Aorta (tissue), 5 donors: Measurements from ENCODE around the gene DIAPH3. TPM values are rescaled to one million over a fixed set of nuclear protein-coding genes. Genes with fewer than 3 reads are reported as not detected.
A peak's percentile ranks its signal among the peaks of the same experiment; 100 is the strongest.

Experiments
- ATAC-seq: fragments of 200-7000 bp; cut with Tn5 transposase; one replicate; pipeline ENCODE4 v1.9.1; 2022; ENCODE audit warnings: moderate library complexity; ENCODE audit not compliant: low FRiP score
- DNase-seq, 2 donors: peaks; one replicate each; pipeline ENCODE4 v3.0.0-alpha.2; 2020
- H3K27ac ChIP-seq, 2 donors: one replicate each; pipeline ENCODE4 v1.5.1; 2013; ENCODE audit warnings: low read length in 2 of 2, mild to moderate bottlenecking in 2 of 2, moderate library complexity in 2 of 2, control low read depth in 1 of 2, inconsistent platforms in 1 of 2, low read depth in 1 of 2
- H3K27me3 ChIP-seq, 2 donors: one replicate each; pipeline ENCODE4 v1.6.1; 2013; ENCODE audit warnings: control low read depth in 1 of 2, low read length in 1 of 2, mild to moderate bottlenecking in 1 of 2, moderate library complexity in 1 of 2; ENCODE audit not compliant: insufficient read depth in 2 of 2, control insufficient read depth in 1 of 2
- H3K36me3 ChIP-seq, 2 donors: one replicate each; pipeline ENCODE4 v1.6.1; 2013; ENCODE audit warnings: control low read depth in 1 of 2, low read length in 1 of 2, mild to moderate bottlenecking in 1 of 2; ENCODE audit not compliant: insufficient read depth in 2 of 2, control insufficient read depth in 1 of 2
- H3K4me1 ChIP-seq, 2 donors: one replicate each; pipeline ENCODE4 v1.6.1; 2013; ENCODE audit warnings: low read length in 2 of 2, control low read depth in 1 of 2, mild to moderate bottlenecking in 1 of 2, moderate library complexity in 1 of 2; ENCODE audit not compliant: insufficient read depth in 2 of 2, control insufficient read depth in 1 of 2
- H3K4me3 ChIP-seq, 2 donors: one replicate each; pipeline ENCODE4 v1.5.1; 2013; ENCODE audit warnings: low read length in 2 of 2, control low read depth in 1 of 2, mild to moderate bottlenecking in 1 of 2
- H3K9me3 ChIP-seq: one replicate; pipeline ENCODE4 v1.6.1; 2013; ENCODE audit warnings: mild to moderate bottlenecking, low read length; ENCODE audit not compliant: control insufficient read depth
- WGBS, 2 donors: extraction: QIAGEN DNeasy Blood & Tissue Kit; methylation state at CpG; one replicate each; pipeline ENCODE4 v1.1.7; 2013; 5-methylcytosine and 5-hydroxymethylcytosine counted together
- intact Hi-C, 2 donors: fragments of 100-400 bp; cut with DNase I; formaldehyde crosslinking; loops; one replicate each; pipeline versions ENCODE4 v1.14.2 to v1.15.0; 2022
- polyA plus RNA-seq, 2 donors: library from polyadenylated mRNA; stranded (reverse); fragments of 200-250 nt; gene quantifications; one replicate each; pipeline ENCODE4 v1.2.3, GENCODE V29; 2013
- total RNA-seq, 2 donors: library from RNA; stranded (reverse); fragmentation: NEBNext Ultra II Directional; extraction: Animal tissue kit (Norgen Biotek cat#: 25700); gene quantifications; one replicate each; pipeline ENCODE4 v1.2.1, GENCODE V29; 2021
- donor health status: healthy with polysubstance abuse.
- donor health status: Bipolar disorder and iron deficiency.
- donor health status: DM: no; HTN: no; CAD: no.
- donor health status: DM: no; HTN: no; CAD: no.
- donor health status: DM: yes; HTN: yes; CAD: no.

The DIAPH3 gene
- total and polyA plus RNA-seq, 4 donors, result 0.13 to 7.5 (median 3.0) TPM

GRCh38 chr13:59643364-59643841 is 520.3 kb downstream of the DIAPH3 start:
- Histone ChIP-seq H3K36me3 (no peaks in the 10 kb centered on the region), H3K27ac (no peak overlapping the region), H3K9me3 (peaks cover 1% of the 10 kb centered on the region), H3K4me3 (no peak overlapping the region), H3K27me3 (no peaks in the 10 kb centered on the region), H3K4me1 (no peaks in the 10 kb centered on the region)
- DNase-seq (no peak), ATAC-seq (no peak)
- intact Hi-C loops, result no loop called here
- WGBS, 2 donors, result 80 to 81% methylated on average over 6 of the region's 6 CpGs

DNA sequence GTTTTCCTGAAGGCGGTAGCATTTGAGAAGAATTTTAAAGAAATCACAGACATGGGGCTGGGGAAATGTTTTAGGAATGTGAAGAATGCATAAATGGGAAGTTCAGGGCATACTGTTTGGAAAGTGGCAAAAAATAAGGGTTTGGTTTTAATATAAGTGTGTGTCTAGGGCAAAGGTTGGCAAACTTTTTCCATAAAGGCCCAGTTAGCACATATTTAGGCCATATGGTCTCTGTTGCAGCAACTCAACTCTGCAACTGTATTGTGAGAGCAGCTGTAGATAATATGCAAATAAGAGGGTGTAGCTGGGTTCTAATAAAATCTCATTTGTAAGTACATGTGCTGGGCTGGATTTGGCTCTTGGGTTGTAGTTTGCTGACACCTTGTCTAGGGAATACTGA is 521.9 kb downstream of the DIAPH3 start:
- no peak for ATAC-seq
- intact Hi-C loops, result no loop called here
- H3K27me3 ChIP-seq, result no peaks in the 10 kb centered on the region
- DNase-seq, result no peak
- 66 to 83% methylated on average over 1 of the region's 1 CpG for WGBS, 2 donors
- H3K9me3 ChIP-seq, result peaks cover 1% of the 10 kb centered on the region
- H3K36me3 ChIP-seq, result no peaks in the 10 kb centered on the region
- H3K4me1 ChIP-seq, result no peaks in the 10 kb centered on the region
- no peak overlapping the region for H3K4me3 ChIP-seq
- no peak overlapping the region for H3K27ac ChIP-seq

- no peak overlapping the region for H3K27ac ChIP-seq
- H3K27me3 ChIP-seq, result no peaks in the 10 kb centered on the region
- H3K36me3 ChIP-seq, result no peaks in the 10 kb centered on the region
- ATAC-seq, result no peak
- no peaks in the 10 kb centered on the region for H3K9me3 ChIP-seq
- H3K4me3 ChIP-seq, result no peak overlapping the region
- DNase-seq, result no peak
- intact Hi-C loops, result no loop called here
- no peaks in the 10 kb centered on the region for H3K4me1 ChIP-seq
- WGBS, 2 donors, result 93 to 94% methylated on average over 3 of the region's 3 CpGs
These were observed 522.5 kb downstream of the DIAPH3 start for GRCh38 chr13:59641261-59641660.

DNA sequence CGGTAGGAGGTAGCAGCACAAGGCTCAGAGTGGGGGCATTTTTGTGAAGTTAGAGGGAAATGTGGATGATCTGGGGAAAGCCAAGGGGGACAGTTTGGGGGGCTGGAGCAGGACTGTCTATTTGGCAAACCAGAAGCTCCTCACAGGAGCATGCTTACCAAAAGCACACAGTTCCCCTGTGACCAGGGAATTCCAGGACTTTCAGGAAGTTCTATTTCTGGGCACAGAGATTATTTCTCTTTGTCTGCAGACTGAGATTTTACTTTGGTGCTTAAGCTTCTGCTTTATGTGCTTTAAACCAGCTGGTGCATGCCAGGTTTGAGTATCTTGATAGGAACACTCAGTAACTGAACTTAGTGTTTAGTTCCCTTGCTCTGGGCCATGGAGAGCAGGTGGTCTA is 525.3 kb downstream of the DIAPH3 start:
- ATAC-seq (no peak), DNase-seq (no peak)
- 25 to 31% methylated on average over 1 of the region's 1 CpG for WGBS, 2 donors
- intact Hi-C loops, result no loop called here
- Histone ChIP-seq H3K27me3 (no peaks in the 10 kb centered on the region), H3K9me3 (no peaks in the 10 kb centered on the region), H3K4me3 (no peak overlapping the region), H3K36me3 (no peaks in the 10 kb centered on the region), H3K4me1 (no peaks in the 10 kb centered on the region), H3K27ac (no peak overlapping the region)

- H3K4me1 ChIP-seq, result no peaks in the 10 kb centered on the region
- H3K27me3 ChIP-seq, result no peaks in the 10 kb centered on the region
- ATAC-seq, result no peak
- no peak overlapping the region for H3K27ac ChIP-seq
- 83 to 90% methylated on average over 6 of the region's 6 CpGs for WGBS, 2 donors
- intact Hi-C loops, result no loop called here
- no peaks in the 10 kb centered on the region for H3K9me3 ChIP-seq
- DNase-seq, result no peak
- no peaks in the 10 kb centered on the region for H3K36me3 ChIP-seq
- no peak overlapping the region for H3K4me3 ChIP-seq
These were observed 528.1 kb downstream of the DIAPH3 start for GRCh38 chr13:59635589-59635988.

GRCh38 chr13:59633290-59633689 is 530.4 kb downstream of the DIAPH3 start:
- intact Hi-C loops, result no loop called here
- no peak overlapping the region for H3K4me3 ChIP-seq
- 66 to 71% methylated on average over 9 of the region's 9 CpGs for WGBS, 2 donors
- no peak overlapping the region for H3K27ac ChIP-seq
- H3K36me3 ChIP-seq, result no peaks in the 10 kb centered on the region
- DNase-seq (no peak), ATAC-seq (peak; percentile 43)
- H3K4me1 ChIP-seq, result no peaks in the 10 kb centered on the region
- H3K9me3 ChIP-seq, result no peaks in the 10 kb centered on the region
- H3K27me3 ChIP-seq, result no peaks in the 10 kb centered on the region

DNA sequence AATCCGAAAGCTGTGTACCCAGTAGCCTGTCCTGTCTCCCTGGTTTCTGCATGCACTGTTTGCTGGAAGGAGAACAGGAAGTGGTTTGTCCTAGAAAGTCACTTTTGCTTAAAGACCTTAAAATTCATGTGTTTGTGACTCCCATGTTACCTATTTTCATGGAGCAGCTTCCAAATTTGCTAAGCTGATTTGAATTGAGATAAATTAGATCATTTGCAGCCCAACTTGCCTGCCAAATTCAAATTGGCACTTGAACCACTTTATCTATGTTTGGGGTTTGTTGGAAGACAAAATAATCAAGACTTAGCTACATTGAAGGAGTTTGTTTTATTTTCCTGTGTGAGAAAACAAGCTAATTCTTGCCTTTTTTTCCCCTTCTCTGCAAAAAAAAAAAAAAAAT is 532.5 kb downstream of the DIAPH3 start:
- intact Hi-C loops, result no loop called here
- Histone ChIP-seq H3K9me3 (no peaks in the 10 kb centered on the region), H3K36me3 (no peaks in the 10 kb centered on the region), H3K27me3 (no peaks in the 10 kb centered on the region), H3K27ac (no peak overlapping the region), H3K4me3 (no peak overlapping the region), H3K4me1 (no peaks in the 10 kb centered on the region)
- no peak for ATAC-seq
- no peak for DNase-seq
- WGBS, 2 donors, result 29 to 51% methylated on average over 1 of the region's 1 CpG

DNA sequence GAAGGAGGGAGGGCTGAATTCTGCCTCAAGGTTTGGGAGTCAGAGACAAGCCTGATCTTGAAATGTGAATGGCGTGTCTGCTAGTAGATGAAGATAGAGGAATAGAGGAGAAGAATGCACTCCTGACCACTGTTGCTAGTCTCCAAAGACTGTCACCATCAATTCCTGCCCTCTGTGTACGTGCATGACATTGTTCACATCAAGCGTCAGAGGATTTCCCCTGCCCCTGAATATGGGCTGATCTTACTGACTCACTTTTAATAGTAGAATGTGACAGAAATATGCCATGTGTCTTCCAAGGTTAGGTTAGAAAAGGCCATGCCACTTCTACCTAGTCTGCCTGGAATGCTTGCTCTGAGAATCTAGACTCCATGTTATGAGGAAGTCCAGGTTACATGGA is 538.6 kb downstream of the DIAPH3 start:
- Histone ChIP-seq H3K4me1 (no peaks in the 10 kb centered on the region), H3K36me3 (no peaks in the 10 kb centered on the region), H3K9me3 (peaks cover 2% of the 10 kb centered on the region), H3K27ac (no peak overlapping the region), H3K4me3 (no peak overlapping the region), H3K27me3 (no peaks in the 10 kb centered on the region)
- intact Hi-C loops, result no loop called here
- WGBS, 2 donors, result 96 to 98% methylated on average over 3 of the region's 3 CpGs
- DNase-seq, result no peak
- ATAC-seq, result no peak

DNA sequence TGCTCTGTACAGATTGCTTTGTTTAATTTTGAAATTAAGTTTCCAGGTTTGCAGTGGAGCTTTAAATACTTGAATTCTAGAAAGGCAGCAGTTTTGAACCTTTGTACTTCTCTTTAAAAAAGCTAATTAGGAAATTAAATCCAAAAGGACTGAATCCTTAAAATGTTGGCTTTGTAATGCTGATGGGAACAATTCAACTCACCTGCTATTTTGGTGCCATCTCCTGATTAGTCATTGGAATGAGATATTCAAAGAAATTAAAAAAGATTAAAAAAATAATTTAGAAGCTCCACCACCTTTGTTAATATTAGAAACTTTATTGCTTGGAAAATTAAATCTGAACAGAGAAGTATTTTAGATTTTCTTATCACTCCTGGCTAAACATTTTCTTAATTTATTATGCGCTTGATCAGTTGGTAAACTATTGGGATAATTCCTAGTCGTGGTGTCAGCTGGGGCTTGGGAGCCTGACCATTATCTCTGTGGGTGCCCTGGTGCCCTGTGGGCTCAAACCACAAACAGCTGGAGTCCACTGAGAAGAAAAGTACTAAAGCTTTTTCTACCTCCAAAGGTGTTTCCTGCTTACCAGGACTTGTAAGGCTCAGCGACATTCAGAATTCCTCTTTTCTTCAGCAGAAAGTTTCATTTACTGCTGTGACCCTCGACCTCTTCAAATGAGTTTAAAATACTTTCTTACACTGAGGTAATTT is 540.4 kb downstream of the DIAPH3 start:
- DNase-seq (no peak), ATAC-seq (no peak)
- H3K27ac ChIP-seq, result no peak overlapping the region
- WGBS, 2 donors, result 60 to 61% methylated on average over 4 of the region's 4 CpGs
- H3K9me3 ChIP-seq, result peaks cover 2% of the 10 kb centered on the region
- intact Hi-C loops, result no loop called here
- no peaks in the 10 kb centered on the region for H3K36me3 ChIP-seq
- H3K27me3 ChIP-seq, result no peaks in the 10 kb centered on the region
- H3K4me3 ChIP-seq, result no peak overlapping the region
- H3K4me1 ChIP-seq, result no peaks in the 10 kb centered on the region
